Measurements from ENCODE around the gene NCK2. TPM values are rescaled to one million over a fixed set of nuclear protein-coding genes. Genes with fewer than 3 reads are reported as not detected.

The NCK2 gene
- total RNA-seq, 1 experiment from 2014 or later: 89.0 TPM

DNA sequence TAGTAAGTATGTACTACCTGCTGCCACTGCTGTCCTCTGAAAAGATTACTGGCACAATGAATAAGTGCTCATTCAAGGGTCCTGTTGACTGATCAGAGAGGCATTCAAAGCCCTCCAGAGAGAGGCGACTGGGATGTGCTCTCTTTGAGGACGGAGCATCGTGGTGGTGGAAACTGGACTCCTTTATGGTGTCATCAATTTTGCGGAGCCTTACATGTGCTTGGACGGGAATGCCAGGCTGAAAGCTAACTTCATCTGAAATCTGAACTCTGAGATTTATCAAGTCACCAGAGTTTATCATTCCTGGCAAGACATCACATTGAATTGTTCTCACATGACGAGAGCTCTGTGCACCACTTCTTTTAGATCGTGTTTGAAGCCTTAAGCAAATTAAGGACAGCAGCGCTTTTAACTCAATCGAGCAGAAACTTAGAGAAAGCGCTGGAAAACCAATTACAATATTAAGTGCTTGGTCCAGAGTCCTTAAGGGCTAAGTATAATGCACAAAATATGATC, 138.3 kb downstream of the NCK2 start:
- Mint-ChIP-seq H3K27ac (ENCODE audit: unreplicated experiment) (no peak overlapping the region), H3K4me3 (ENCODE audit: unreplicated experiment) (no peak overlapping the region), H3K36me3 (ENCODE audit: insufficient read depth, unreplicated experiment) (peaks cover 64% of the 10 kb centered on the region), H3K9me3 (ENCODE audit: unreplicated experiment) (no peaks in the 10 kb centered on the region), H3K27me3 (ENCODE audit: insufficient read depth, unreplicated experiment) (no peaks in the 10 kb centered on the region), H3K4me1 (ENCODE audit: low read depth, unreplicated experiment) (peaks cover 29% of the 10 kb centered on the region)
- Histone ChIP-seq H3K27me3 (replicated peaks; ENCODE audit: control insufficient read depth, insufficient read depth, low read length) (no peaks in the 10 kb centered on the region), H3K9me3 (no peaks in the 10 kb centered on the region), H3K36me3 (ENCODE audit: control insufficient read depth, insufficient read depth, low read length) (no peaks in the 10 kb centered on the region; the same call in 1 of the 2 replicates), H3K4me3 (ENCODE audit: low read depth, low read length) (no peak overlapping the region), H3K4me1 (peaks cover 18% of the 10 kb centered on the region)
- no peak for DNase-seq
- no TSS peak for BruUV-seq (replicated peaks)
- CTCF ChIA-PET: no interaction called here
- TF ChIP-seq, protein P1, sequence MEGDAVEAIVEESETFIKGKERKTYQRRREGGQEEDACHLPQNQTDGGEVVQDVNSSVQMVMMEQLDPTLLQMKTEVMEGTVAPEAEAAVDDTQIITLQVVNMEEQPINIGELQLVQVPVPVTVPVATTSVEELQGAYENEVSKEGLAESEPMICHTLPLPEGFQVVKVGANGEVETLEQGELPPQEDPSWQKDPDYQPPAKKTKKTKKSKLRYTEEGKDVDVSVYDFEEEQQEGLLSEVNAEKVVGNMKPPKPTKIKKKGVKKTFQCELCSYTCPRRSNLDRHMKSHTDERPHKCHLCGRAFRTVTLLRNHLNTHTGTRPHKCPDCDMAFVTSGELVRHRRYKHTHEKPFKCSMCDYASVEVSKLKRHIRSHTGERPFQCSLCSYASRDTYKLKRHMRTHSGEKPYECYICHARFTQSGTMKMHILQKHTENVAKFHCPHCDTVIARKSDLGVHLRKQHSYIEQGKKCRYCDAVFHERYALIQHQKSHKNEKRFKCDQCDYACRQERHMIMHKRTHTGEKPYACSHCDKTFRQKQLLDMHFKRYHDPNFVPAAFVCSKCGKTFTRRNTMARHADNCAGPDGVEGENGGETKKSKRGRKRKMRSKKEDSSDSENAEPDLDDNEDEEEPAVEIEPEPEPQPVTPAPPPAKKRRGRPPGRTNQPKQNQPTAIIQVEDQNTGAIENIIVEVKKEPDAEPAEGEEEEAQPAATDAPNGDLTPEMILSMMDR (IDR thresholded peaks at IDR 0.05; ENCODE audit: insufficient read depth in 1 of 2, low read depth in 1 of 2, low read length in 1 of 2, severe bottlenecking in 1 of 2, unreplicated experiment in 1 of 2): no peak
- POLR2A ChIA-PET: no interaction called here
- intact Hi-C loops (cut with micrococcal nuclease; ENCODE audit: unreplicated experiment): no loop called here

DNA sequence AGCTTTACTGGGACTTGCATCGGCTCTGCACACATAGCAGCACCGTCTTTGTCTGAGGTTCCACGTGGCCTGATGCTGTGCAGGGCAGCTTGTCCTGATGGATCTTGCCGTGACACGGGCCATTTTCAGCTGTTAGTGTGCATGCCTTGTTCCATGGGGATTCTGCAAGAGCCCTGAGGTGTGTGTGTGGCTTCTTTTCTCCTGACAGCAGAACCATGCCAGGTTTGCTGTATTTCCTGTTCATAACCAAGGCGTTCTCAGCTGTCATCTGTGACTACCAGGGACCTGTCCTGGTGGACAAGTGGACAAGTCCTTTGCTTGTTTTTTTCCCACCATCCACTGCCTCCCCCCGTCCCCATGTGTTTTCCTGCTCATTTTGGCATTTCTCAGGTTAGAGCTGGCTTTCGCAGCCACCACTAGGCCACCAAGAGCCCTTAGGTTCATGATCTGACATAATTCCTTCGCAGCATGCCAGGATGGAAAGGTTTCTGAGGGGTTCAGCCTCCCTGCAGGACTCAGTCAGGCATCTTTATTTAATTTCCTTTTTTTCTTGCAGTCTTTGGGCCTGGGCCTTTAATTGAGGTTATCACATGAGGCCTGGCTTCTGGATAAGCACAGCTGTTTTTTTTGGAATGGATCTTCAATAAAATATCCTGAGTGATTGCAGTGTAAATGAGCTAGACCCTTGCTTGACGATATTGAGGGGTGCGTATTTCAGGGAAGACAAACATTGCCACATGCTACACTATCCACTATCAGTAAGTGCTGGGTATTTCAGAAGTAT, 139.4 kb downstream of the NCK2 start:
- Mint-ChIP-seq H3K4me1 (ENCODE audit: low read depth, unreplicated experiment) (peaks cover 37% of the 10 kb centered on the region), H3K27me3 (ENCODE audit: insufficient read depth, unreplicated experiment) (no peaks in the 10 kb centered on the region), H3K36me3 (ENCODE audit: insufficient read depth, unreplicated experiment) (peaks cover 64% of the 10 kb centered on the region), H3K27ac (ENCODE audit: unreplicated experiment) (no peak overlapping the region), H3K9me3 (ENCODE audit: unreplicated experiment) (no peaks in the 10 kb centered on the region), H3K4me3 (ENCODE audit: unreplicated experiment) (no peak overlapping the region)
- ChIA-PET POLR2A (no interaction called here), CTCF (no interaction called here)
- BruUV-seq (replicated peaks): no TSS peak
- TF ChIP-seq, protein P1 (IDR thresholded peaks at IDR 0.05; ENCODE audit: insufficient read depth in 1 of 2, low read depth in 1 of 2, low read length in 1 of 2, severe bottlenecking in 1 of 2, unreplicated experiment in 1 of 2): no peak
- intact Hi-C loops (cut with micrococcal nuclease; ENCODE audit: unreplicated experiment): no loop called here
- Histone ChIP-seq H3K4me3 (ENCODE audit: low read depth, low read length) (no peak overlapping the region), H3K27me3 (replicated peaks; ENCODE audit: control insufficient read depth, insufficient read depth, low read length) (no peaks in the 10 kb centered on the region), H3K36me3 (ENCODE audit: control insufficient read depth, insufficient read depth, low read length) (no peaks in the 10 kb centered on the region; the same call in 1 of the 2 replicates), H3K4me1 (peaks cover 24% of the 10 kb centered on the region), H3K9me3 (no peaks in the 10 kb centered on the region)
- no peak for DNase-seq

DNA sequence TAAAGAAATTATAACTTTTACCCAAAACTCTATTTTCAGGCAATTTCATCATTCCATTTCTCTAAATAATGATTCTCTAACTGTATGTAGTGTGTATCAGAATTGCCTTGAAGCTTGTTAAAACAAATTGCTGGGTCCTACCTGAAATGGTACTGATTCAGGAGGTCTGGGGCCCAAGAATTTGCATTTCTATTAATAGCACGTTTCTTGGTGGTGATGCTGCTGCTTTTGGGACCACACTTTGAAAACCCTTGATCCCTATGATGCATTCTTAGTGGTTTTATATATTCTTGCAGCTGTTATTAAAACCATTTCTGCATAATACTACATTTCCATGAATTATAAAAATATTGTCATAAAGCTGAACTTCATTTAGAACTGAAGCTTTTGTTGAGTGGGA, 140.7 kb downstream of the NCK2 start:
- H3K36me3 Mint-ChIP-seq (ENCODE audit: insufficient read depth, unreplicated experiment): peaks cover 58% of the 10 kb centered on the region
- H3K4me1 ChIP-seq: peaks cover 24% of the 10 kb centered on the region

More for the DNA sequence above, 140.7 kb downstream of the NCK2 start:
- Mint-ChIP-seq H3K4me1 (ENCODE audit: low read depth, unreplicated experiment) (peaks cover 31% of the 10 kb centered on the region), H3K4me3 (ENCODE audit: unreplicated experiment) (no peak overlapping the region), H3K27ac (ENCODE audit: unreplicated experiment) (peak overlapping the region; percentile 43), H3K27me3 (ENCODE audit: insufficient read depth, unreplicated experiment) (no peaks in the 10 kb centered on the region), H3K9me3 (ENCODE audit: unreplicated experiment) (no peaks in the 10 kb centered on the region)
- no TSS peak for BruUV-seq (replicated peaks)
- intact Hi-C loops (cut with micrococcal nuclease; ENCODE audit: unreplicated experiment): loop anchor here (5.0 kb wide), 3 partner anchors 73 to 538 kb away; no protein-coding TSS in a partner anchor
- DNase-seq: no peak
- CTCF ChIA-PET: no interaction called here
- H3K4me3 ChIP-seq (ENCODE audit: low read depth, low read length): no peak overlapping the region
- TF ChIP-seq, protein P1 (IDR thresholded peaks at IDR 0.05; ENCODE audit: insufficient read depth in 1 of 2, low read depth in 1 of 2, low read length in 1 of 2, severe bottlenecking in 1 of 2, unreplicated experiment in 1 of 2): no peak
- no peaks in the 10 kb centered on the region; the same call in 1 of the 2 replicates for H3K36me3 ChIP-seq (ENCODE audit: control insufficient read depth, insufficient read depth, low read length)
- POLR2A ChIA-PET: no interaction called here
- H3K9me3 ChIP-seq: no peaks in the 10 kb centered on the region
- no peaks in the 10 kb centered on the region for H3K27me3 ChIP-seq (replicated peaks; ENCODE audit: control insufficient read depth, insufficient read depth, low read length)
